ENCODE data around the gene CACNA1B.

DNA sequence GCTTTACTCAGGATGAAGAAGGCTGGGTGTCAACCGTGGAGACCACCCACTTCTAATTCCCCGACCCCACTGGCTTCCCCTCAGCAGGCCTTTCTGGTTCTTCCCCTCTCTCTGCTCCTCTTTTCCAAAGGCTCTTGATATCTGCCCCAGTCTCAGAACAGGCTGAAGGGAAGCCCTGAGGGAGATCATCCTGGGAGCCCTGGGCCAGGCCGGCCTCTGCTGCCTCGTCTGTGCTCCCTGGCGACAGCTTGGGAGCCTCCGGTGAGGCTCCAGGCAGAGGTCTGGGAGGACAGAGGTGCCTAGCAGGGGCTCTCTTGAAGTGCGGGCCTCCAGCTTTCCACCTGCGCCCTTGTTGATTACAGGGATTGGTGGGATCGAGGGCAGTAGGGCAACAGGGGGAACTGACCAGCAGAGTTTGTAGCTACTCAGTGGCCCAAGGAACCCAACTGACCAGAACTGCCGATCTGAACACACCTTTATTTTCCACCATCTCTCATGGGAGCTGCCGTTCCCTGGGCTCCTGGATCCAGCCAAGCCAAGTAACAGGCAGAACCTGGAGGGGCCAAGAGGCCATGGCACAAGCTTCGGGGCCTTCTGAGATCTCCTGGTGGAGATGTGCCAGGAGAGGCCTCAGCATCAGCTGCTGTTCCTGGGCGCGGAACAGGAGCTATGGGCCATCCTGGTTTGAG is 198.5 kb downstream of the CACNA1B start:
- no peak for TF ChIP-seq TAF1 (IDR thresholded peaks at IDR 0.05; ENCODE audit: low read depth)
- TF ChIP-seq, protein P1, sequence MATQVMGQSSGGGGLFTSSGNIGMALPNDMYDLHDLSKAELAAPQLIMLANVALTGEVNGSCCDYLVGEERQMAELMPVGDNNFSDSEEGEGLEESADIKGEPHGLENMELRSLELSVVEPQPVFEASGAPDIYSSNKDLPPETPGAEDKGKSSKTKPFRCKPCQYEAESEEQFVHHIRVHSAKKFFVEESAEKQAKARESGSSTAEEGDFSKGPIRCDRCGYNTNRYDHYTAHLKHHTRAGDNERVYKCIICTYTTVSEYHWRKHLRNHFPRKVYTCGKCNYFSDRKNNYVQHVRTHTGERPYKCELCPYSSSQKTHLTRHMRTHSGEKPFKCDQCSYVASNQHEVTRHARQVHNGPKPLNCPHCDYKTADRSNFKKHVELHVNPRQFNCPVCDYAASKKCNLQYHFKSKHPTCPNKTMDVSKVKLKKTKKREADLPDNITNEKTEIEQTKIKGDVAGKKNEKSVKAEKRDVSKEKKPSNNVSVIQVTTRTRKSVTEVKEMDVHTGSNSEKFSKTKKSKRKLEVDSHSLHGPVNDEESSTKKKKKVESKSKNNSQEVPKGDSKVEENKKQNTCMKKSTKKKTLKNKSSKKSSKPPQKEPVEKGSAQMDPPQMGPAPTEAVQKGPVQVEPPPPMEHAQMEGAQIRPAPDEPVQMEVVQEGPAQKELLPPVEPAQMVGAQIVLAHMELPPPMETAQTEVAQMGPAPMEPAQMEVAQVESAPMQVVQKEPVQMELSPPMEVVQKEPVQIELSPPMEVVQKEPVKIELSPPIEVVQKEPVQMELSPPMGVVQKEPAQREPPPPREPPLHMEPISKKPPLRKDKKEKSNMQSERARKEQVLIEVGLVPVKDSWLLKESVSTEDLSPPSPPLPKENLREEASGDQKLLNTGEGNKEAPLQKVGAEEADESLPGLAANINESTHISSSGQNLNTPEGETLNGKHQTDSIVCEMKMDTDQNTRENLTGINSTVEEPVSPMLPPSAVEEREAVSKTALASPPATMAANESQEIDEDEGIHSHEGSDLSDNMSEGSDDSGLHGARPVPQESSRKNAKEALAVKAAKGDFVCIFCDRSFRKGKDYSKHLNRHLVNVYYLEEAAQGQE (IDR thresholded peaks at IDR 0.05; ENCODE audit: low read depth), result no peak
- TF ChIP-seq ZBTB7A (IDR thresholded peaks at IDR 0.05; ENCODE audit: low read depth), result no peak
- TF ChIP-seq MAX (IDR thresholded peaks at IDR 0.05), result no peak
- no peak for TF ChIP-seq NFIC (IDR thresholded peaks at IDR 0.05)
- TF ChIP-seq TEAD4 (IDR thresholded peaks at IDR 0.05), result no peak
- no peak for TF ChIP-seq YY1 (IDR thresholded peaks at IDR 0.05; ENCODE audit: low read depth)
- TF ChIP-seq FOXM1 (IDR thresholded peaks at IDR 0.05; ENCODE audit: borderline replicate concordance, low read depth), result no peak
- no peak for TF ChIP-seq RAD21 (IDR thresholded peaks at IDR 0.05; ENCODE audit: low read depth)
- TF ChIP-seq CREB1 (IDR thresholded peaks at IDR 0.05; ENCODE audit: low read depth), result no peak
- TF ChIP-seq CEBPB (IDR thresholded peaks at IDR 0.05), result no peak

Measured in Ishikawa (cell line).